ENCODE data around the gene TMC8. TPM values are rescaled to one million over a fixed set of nuclear protein-coding genes. Genes with fewer than 3 reads are reported as not detected.

Gene TMC8
- total and polyA plus RNA-seq, 2 donors (not counting 3 experiments of a cell fraction or from before 2014, with no cell fraction given), result 0.07 to 1.3 TPM

GRCh38 chr17:78103311-78103710 is 27.3 kb upstream of the TMC8 start:
- Histone ChIP-seq H3K4me2 (ENCODE audit: insufficient read depth, low read length) (no peak overlapping the region), H3K27me3 (ENCODE audit: control insufficient read depth in 2 of 2, insufficient read depth in 2 of 2, low read length in 2 of 2) (no peaks in the 10 kb centered on the region), H4K20me1 (replicated peaks; ENCODE audit: control insufficient read depth, extremely low read depth, insufficient read depth, low read length) (no peaks in the 10 kb centered on the region), H3K36me3 (ENCODE audit: control insufficient read depth in 2 of 2, extremely low read depth in 1 of 2, insufficient read depth in 2 of 2, low read length in 2 of 2) (peaks cover 0 to 14% of the 10 kb centered on the region in 2 experiments), H3K9ac (replicated peaks; ENCODE audit: extremely low read depth, insufficient read depth, low read length) (no peak overlapping the region), H2AFZ (ENCODE audit: low read depth, low read length) (no peak overlapping the region), H3K27ac (ENCODE audit: insufficient read depth, low read depth, low read length) (no peak overlapping the region), H3K4me3 (replicated peaks in 1 of 3; ENCODE audit: insufficient read depth in 1 of 3, low read depth in 1 of 3, low read length in 3 of 3) (no peak overlapping the region), H3K4me1 (ENCODE audit: control insufficient read depth, extremely low read depth, insufficient read depth, low read length) (no peaks in the 10 kb centered on the region), H3K9me3 (replicated peaks; ENCODE audit: control insufficient read depth, insufficient read depth, low read length) (no peaks in the 10 kb centered on the region), H3K79me2 (ENCODE audit: control insufficient read depth, insufficient read depth, low read length) (no peaks in the 10 kb centered on the region), H3K9me1 (replicated peaks; ENCODE audit: control insufficient read depth, extremely low read depth, insufficient read depth, low read length) (no peaks in the 10 kb centered on the region)
- ChIA-PET CTCF (interaction anchor here (1.2 kb wide), 1 partner anchor 18 kb away, joined by 3 read pairs; no protein-coding TSS in a partner anchor), POLR2A (no interaction called here)
- TF ChIP-seq MAX (IDR thresholded peaks at IDR 0.05; ENCODE audit: insufficient read depth, insufficient read length), result no peak
- no peak for TF ChIP-seq FOS (IDR thresholded peaks at IDR 0.05; ENCODE audit: borderline replicate concordance, insufficient read depth, low read length)
- no peak for TF ChIP-seq MYC (IDR thresholded peaks at IDR 0.05; ENCODE audit: low read depth, low read length)
- no peak for TF ChIP-seq EZH2 (IDR thresholded peaks at IDR 0.05; ENCODE audit: borderline replicate concordance, low read depth, low read length, severe bottlenecking)
- TF ChIP-seq JUN (IDR thresholded peaks at IDR 0.05; ENCODE audit: borderline replicate concordance, insufficient read depth, insufficient read length, low read depth), result no peak
- FAIRE-seq (no peak), DNase-seq (ENCODE audit: low read depth, low spot score) (no peak)
- intact Hi-C loops (cut with micrococcal nuclease) (no loop called here), dilution Hi-C loops (cut with MboI; ENCODE audit: extremely low pct_ligation_motif_present, low sequenced_read_pairs) (no loop called here)
- BruUV-seq (replicated peaks), result no TSS peak

DNA sequence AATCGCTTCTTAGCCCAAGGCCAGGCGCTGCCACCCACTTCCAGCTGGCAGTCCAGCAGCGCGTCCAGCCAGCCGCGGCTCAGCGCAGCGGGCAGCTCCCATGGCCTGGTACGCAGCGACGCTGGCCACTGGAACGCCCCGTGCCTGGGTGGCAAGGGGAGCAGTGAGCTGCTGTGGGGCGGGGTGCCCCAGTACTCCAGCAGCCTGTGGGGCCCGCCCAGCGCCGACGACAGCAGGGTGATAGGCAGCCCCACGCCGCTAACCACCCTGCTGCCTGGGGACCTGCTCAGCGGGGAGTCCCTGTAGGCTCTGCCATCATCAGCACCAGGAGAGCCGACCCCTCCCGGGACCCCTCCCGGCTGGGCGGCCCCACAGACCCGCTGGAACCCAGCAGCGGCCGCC is 26.0 kb upstream of the TMC8 start:
- FAIRE-seq (no peak), DNase-seq (ENCODE audit: low read depth, low spot score) (no peak)
- no peak overlapping the region for H2AFZ ChIP-seq (ENCODE audit: low read depth, low read length)
- H4K20me1 ChIP-seq (replicated peaks; ENCODE audit: control insufficient read depth, extremely low read depth, insufficient read depth, low read length), result no peaks in the 10 kb centered on the region
- POLR2A ChIA-PET, result no interaction called here
- no peak overlapping the region for H3K27ac ChIP-seq (ENCODE audit: insufficient read depth, low read depth, low read length)
- TF ChIP-seq JUN (IDR thresholded peaks at IDR 0.05; ENCODE audit: borderline replicate concordance, insufficient read depth, insufficient read length, low read depth) (no peak), MYC (IDR thresholded peaks at IDR 0.05; ENCODE audit: low read depth, low read length) (no peak), FOS (IDR thresholded peaks at IDR 0.05; ENCODE audit: borderline replicate concordance, insufficient read depth, low read length) (no peak), EZH2 (IDR thresholded peaks at IDR 0.05; ENCODE audit: borderline replicate concordance, low read depth, low read length, severe bottlenecking) (no peak), POLR2AphosphoS5 (IDR thresholded peaks at IDR 0.05; ENCODE audit: insufficient read depth, low read depth, low read length) (no peak), POLR2A (IDR thresholded peaks at IDR 0.05; ENCODE audit: low read depth, low read length) (no peak), CTCF (IDR thresholded peaks at IDR 0.05; ENCODE audit: extremely low read depth in 1 of 2, insufficient read depth in 1 of 2, low read depth in 1 of 2, low read length in 2 of 2) (no peak), GATA2 (IDR thresholded peaks at IDR 0.05; ENCODE audit: insufficient read depth, insufficient read length, low read depth, low read length) (no peak)
- dilution Hi-C loops (cut with MboI; ENCODE audit: extremely low pct_ligation_motif_present, low sequenced_read_pairs), result no loop called here
- no peak overlapping the region for H3K9ac ChIP-seq (replicated peaks; ENCODE audit: extremely low read depth, insufficient read depth, low read length)
- H3K79me2 ChIP-seq (ENCODE audit: control insufficient read depth, insufficient read depth, low read length), result no peaks in the 10 kb centered on the region
- BruUV-seq (replicated peaks), result no TSS peak
- no peak overlapping the region for H3K4me3 ChIP-seq (replicated peaks in 1 of 3; ENCODE audit: insufficient read depth in 1 of 3, low read depth in 1 of 3, low read length in 3 of 3)
- intact Hi-C loops (cut with micrococcal nuclease), result no loop called here
- H3K36me3 ChIP-seq (ENCODE audit: control insufficient read depth in 2 of 2, extremely low read depth in 1 of 2, insufficient read depth in 2 of 2, low read length in 2 of 2), result peaks cover 0 to 14% of the 10 kb centered on the region in 2 experiments
- no peaks in the 10 kb centered on the region for H3K9me3 ChIP-seq (replicated peaks; ENCODE audit: control insufficient read depth, insufficient read depth, low read length)
- no peak overlapping the region for H3K4me2 ChIP-seq (ENCODE audit: insufficient read depth, low read length)
- CTCF ChIA-PET, result interaction anchor here (0.8 to 1.0 kb wide), 2 partner anchors 13 to 20 kb away, joined by 3 to 5 read pairs; no protein-coding TSS in a partner anchor
- no peaks in the 10 kb centered on the region for H3K9me1 ChIP-seq (replicated peaks; ENCODE audit: control insufficient read depth, extremely low read depth, insufficient read depth, low read length)
- H3K27me3 ChIP-seq (ENCODE audit: control insufficient read depth in 2 of 2, insufficient read depth in 2 of 2, low read length in 2 of 2), result no peaks in the 10 kb centered on the region
- H3K4me1 ChIP-seq (ENCODE audit: control insufficient read depth, extremely low read depth, insufficient read depth, low read length), result no peaks in the 10 kb centered on the region
